ENCODE measurements around the gene CNGA4.

Gene CNGA4

DNA sequence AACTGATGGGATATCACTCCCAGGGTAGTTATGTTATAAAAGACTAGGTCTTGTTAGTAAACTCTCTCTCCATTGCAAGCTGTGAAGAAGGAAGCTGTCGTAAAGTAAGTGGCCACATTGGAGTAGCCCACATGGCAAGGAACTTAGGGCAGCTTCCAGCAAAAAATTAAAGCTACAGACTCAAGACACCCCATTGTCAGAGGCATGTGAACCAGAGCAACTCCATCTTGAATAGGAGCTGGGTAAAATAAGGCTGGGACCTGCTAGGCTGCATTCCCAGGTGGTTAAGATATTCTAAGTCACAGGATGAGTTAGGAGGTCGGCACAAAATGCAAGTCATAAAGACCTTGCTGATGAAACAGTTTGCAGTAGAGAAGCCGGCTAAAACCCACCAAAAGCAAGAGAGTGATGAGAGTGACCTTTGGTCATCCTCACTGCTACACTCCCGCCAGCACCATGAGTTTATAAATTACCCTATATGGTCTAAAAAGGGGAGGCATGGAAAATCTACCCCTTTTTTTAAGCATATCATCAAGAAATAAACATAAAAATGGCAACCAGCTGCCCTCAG is 44.6 kb downstream of the CNGA4 start:
- in situ Hi-C loops (cut with HindIII; ENCODE audit: low sequenced_read_pairs): no loop called here
- no peak for DNase-seq (ENCODE audit: low read depth, low spot score)
- TF ChIP-seq, protein P1, sequence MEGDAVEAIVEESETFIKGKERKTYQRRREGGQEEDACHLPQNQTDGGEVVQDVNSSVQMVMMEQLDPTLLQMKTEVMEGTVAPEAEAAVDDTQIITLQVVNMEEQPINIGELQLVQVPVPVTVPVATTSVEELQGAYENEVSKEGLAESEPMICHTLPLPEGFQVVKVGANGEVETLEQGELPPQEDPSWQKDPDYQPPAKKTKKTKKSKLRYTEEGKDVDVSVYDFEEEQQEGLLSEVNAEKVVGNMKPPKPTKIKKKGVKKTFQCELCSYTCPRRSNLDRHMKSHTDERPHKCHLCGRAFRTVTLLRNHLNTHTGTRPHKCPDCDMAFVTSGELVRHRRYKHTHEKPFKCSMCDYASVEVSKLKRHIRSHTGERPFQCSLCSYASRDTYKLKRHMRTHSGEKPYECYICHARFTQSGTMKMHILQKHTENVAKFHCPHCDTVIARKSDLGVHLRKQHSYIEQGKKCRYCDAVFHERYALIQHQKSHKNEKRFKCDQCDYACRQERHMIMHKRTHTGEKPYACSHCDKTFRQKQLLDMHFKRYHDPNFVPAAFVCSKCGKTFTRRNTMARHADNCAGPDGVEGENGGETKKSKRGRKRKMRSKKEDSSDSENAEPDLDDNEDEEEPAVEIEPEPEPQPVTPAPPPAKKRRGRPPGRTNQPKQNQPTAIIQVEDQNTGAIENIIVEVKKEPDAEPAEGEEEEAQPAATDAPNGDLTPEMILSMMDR (IDR thresholded peaks at IDR 0.05; ENCODE audit: low read depth, low read length): no peak
- no peak overlapping the region for H3K4me3 ChIP-seq (ENCODE audit: low read depth, low read length)

- no peak overlapping the region for H3K4me3 ChIP-seq (ENCODE audit: low read depth, low read length)
- DNase-seq (ENCODE audit: low read depth, low spot score): no peak
- TF ChIP-seq, protein P1 (IDR thresholded peaks at IDR 0.05; ENCODE audit: low read depth, low read length): no peak
- in situ Hi-C loops (cut with HindIII; ENCODE audit: low sequenced_read_pairs): no loop called here
Measured at GRCh38 chr11:6284250-6284649, 45.4 kb downstream of the CNGA4 start.

DNA sequence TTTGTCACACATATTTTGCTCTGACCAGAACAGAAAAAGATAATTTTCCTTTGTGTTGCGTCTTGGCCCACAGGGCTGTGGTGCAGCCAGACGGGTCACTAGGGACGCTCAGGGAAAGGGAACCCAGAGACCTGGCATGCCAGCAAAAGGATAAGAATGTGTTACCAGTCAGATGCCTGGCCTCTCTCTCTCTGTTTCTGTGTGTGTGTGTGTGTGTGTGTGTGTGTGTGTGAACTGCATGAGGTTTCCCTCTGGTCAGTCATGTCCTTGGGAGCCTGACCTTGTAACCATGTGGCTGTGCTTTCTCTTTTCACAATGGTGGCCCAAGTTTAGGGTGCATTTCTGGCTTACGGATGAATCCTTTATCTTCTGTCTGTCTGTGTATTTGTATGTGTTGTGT is 46.1 kb downstream of the CNGA4 start:
- H3K4me3 ChIP-seq (ENCODE audit: low read depth, low read length): no peak overlapping the region
- TF ChIP-seq, protein P1 (IDR thresholded peaks at IDR 0.05; ENCODE audit: low read depth, low read length): no peak
- in situ Hi-C loops (cut with HindIII; ENCODE audit: low sequenced_read_pairs): no loop called here
- no peak for DNase-seq (ENCODE audit: low read depth, low spot score)
